AG04449 (cell line): ENCODE data around the gene MYO1C.

ENCODE experiments used
- CTCF ChIA-PET: fragments of 350-600 bp; formaldehyde crosslinking; extraction: SDS; loops from one replicate; lab custom pipeline; 2021; ENCODE audit warnings: antibody characterized with exemption; lab: Yijun Ruan, JAX
- POLR2A ChIA-PET: fragments of 400-600, 350-600 bp; formaldehyde crosslinking; extraction: SDS; loops from one replicate; lab custom pipeline; 2020; ENCODE audit warnings: antibody characterized with exemption, inconsistent platforms; lab: Yijun Ruan, JAX
- DNase-seq: peaks from one replicate; pipeline ENCODE4 v3.0.0-alpha.2; 2010; ENCODE audit warnings: low read depth, low spot score
- H3K4me3 ChIP-seq: 2 replicates; pipeline ENCODE4 v1.5.1; 2011; ENCODE audit warnings: low read depth, mild to moderate bottlenecking, control low read depth, low read length
- CTCF ChIP-seq: IDR thresholded peaks from one replicate; pipeline ENCODE4 v1.5.1; 2011; ENCODE audit warnings: mild to moderate bottlenecking, moderate library complexity, low read length, control low read depth, inconsistent platforms; ENCODE audit not compliant: insufficient read depth; ENCODE audit errors: missing control alignments

The MYO1C gene

GRCh38 chr17:1474402-1475189, 17.9 kb downstream of the MYO1C start:
- DNase-seq = no peak
- no peak overlapping the region for H3K4me3 ChIP-seq
- ChIA-PET POLR2A (interaction anchor here (1.8 kb wide), 1 partner anchor 11 kb away, joined by 7 read pairs; no protein-coding TSS in a partner anchor), CTCF (no interaction called here)
- TF ChIP-seq CTCF = no peak

GRCh38 chr17:1473841-1474240, 18.6 kb downstream of the MYO1C start:
- no peak for DNase-seq
- no peak for TF ChIP-seq CTCF
- CTCF ChIA-PET = no interaction called here
- POLR2A ChIA-PET = interaction anchor here (1.8 kb wide), 1 partner anchor 11 kb away, joined by 7 read pairs; no protein-coding TSS in a partner anchor
- H3K4me3 ChIP-seq = no peak overlapping the region

- ChIA-PET POLR2A (no interaction called here), CTCF (no interaction called here)
- H3K4me3 ChIP-seq = no peak overlapping the region
- no peak for DNase-seq
- no peak for TF ChIP-seq CTCF
Observed at GRCh38 chr17:1473170-1473569, 19.3 kb downstream of the MYO1C start.

GRCh38 chr17:1471911-1472821, 20.3 kb downstream of the MYO1C start:
- TF ChIP-seq CTCF = no peak
- ChIA-PET CTCF (interaction anchor here (1.0 kb wide), 1 partner anchor 43 kb away, joined by 5 read pairs; no protein-coding TSS in a partner anchor), POLR2A (no interaction called here)
- H3K4me3 ChIP-seq = no peak overlapping the region
- DNase-seq = no peak

GRCh38 chr17:1471490-1471889, 21.0 kb downstream of the MYO1C start:
- TF ChIP-seq CTCF = no peak
- H3K4me3 ChIP-seq = no peak overlapping the region
- CTCF ChIA-PET = interaction anchor here (1.4 kb wide), 1 partner anchor 44 kb away, joined by 3 read pairs; no protein-coding TSS in a partner anchor
- POLR2A ChIA-PET = no interaction called here
- DNase-seq = no peak
